GM19043 (cell line): ENCODE measurements around the gene KRTAP1-3.
"Not testable (repeated sequence)": the region's sequence is repeated elsewhere in the genome, so short reads cannot be mapped to it uniquely, and the experiment has no call there.

ENCODE experiments used
- ATAC-seq: cut with Tn5 transposase; IDR thresholded peaks from one replicate; pipeline ENCODE4 v1.9.1; 2021; ENCODE audit warnings: low read depth; ENCODE audit not compliant: unreplicated experiment

The KRTAP1-3 gene

GRCh38 chr17:41013181-41013580, 21.5 kb downstream of the KRTAP1-3 start:
- ATAC-seq: no peak

DNA sequence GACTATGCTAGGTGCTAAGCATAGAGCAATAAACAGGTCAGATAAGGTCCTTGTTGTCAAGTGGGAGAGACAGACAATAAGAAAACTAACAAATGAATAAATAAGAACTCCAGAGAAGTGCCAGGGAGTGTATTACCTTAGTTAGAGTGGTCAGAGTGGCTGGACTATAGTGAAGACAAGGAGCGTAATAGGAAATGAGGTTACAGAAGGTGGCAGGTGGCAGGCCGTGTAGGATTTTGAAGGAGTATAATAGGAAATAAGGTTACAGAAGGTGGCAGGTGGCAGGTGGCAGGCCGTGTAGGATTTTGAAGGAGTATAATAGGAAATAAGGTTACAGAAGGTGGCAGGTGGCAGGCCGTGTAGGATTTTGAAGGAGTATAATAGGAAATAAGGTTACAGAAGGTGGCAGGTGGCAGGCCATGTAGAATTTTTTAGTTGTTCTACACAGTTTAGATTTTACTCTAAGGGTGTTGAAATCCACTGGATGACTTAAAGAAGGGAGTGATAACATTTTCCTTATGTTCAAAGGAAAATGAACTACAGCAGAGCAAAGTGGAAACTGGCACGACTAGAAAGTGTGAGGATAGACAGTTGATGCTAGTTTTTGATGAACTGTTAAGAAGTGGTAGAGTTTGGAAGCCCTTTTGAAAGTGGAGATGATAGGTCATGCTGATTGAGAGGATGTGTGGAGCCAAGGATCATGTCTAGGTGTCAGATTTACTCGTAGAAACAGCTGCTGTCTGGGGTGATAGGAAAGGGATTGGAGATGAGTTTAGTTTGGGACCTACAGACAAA, 22.2 kb downstream of the KRTAP1-3 start:
- ATAC-seq: no peak

DNA sequence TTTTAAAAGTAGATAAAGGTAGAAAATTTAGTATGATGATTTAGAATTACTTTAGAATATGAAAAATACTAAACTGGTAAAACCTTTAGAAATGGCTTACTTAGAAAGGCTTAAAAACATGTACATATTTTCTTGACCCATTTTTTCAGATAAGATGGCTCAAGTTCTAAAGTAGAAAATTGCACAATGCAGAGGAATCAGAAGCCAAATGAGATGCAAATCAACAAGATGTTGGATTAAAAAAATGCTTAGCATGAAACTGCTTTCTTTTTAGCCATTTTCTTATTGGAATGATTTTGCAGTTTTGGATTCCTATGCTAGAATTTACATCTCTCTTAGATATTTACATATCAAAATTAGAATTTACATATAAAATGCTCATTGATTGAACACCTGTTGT, 24.2 kb downstream of the KRTAP1-3 start:
- no peak for ATAC-seq

- no peak for ATAC-seq
Observed at GRCh38 chr17:41009936-41010335, 24.7 kb downstream of the KRTAP1-3 start.

DNA sequence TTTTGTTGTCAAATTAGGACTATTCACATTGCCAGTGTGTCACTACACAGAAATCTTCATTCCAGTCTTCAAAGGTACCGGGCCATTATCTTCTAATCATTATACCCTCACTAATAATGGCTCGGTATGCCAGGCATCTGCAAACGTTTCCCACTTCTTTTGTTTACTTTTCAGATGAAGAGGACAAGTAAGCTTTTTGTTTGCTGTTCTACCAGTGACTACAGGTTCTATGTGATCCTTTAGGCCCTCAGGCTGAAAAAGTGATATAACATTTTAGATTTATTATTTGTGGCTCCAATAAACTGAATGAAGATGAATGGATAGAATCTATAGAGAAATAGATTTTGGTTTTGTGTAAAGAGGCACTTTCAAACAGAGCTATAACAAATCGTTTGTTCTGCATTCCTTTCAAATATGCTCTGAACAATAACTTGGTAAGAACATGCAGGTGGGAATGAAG, 25.3 kb downstream of the KRTAP1-3 start:
- no peak for ATAC-seq

- ATAC-seq: no peak
Observed at GRCh38 chr17:41008811-41009210, 25.9 kb downstream of the KRTAP1-3 start, which contains the start of gene KRTAP3-1. Gene KRTAP3-1 (minus strand): TSS chr17:41009128. CDS start chr17:41009074, 54 bp downstream.

DNA sequence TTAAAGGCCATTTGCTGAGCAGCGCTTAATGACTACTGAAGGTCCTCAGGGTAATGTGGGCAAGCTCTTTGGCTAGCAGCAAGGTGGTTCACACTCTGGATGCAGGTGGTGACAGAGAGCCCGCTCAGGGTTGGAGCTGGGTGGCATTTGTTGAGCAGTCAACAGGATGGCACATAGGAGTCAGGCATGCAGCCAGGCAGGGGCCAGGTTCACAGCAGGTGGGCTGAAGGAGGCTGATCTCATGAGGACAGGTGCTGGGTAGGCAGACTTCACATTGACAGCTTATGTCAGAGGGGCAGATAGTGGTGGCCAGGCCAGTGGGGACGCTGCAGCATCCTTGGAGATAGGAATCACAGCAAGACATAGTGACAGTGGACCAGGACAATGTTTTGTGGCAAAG, 30.3 kb downstream of the KRTAP1-3 start:
- ATAC-seq: no peak

GRCh38 chr17:41003926-41004325, 30.7 kb downstream of the KRTAP1-3 start:
- no peak for ATAC-seq

GRCh38 chr17:41002814-41003213, 31.9 kb downstream of the KRTAP1-3 start:
- no peak for ATAC-seq

DNA sequence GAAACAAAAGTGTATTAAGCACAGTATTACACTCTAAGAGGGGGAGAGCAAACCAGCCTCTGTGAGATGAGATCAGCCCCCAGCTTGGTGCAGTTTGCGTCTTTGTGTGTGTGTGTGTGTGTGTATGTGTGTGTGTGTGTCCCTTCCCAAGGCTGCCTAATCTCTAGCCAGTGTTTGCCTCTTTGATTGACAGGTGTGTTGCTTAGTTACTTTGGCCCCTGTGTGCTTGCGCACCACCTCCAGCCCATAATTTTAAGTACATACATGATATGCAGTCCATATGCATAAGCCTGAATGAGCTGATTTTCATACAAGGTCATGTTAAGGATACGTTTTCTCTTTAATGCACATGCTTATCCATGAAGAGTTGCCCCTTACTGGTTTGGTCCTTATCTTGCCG, 32.9 kb downstream of the KRTAP1-3 start:
- ATAC-seq: no peak

DNA sequence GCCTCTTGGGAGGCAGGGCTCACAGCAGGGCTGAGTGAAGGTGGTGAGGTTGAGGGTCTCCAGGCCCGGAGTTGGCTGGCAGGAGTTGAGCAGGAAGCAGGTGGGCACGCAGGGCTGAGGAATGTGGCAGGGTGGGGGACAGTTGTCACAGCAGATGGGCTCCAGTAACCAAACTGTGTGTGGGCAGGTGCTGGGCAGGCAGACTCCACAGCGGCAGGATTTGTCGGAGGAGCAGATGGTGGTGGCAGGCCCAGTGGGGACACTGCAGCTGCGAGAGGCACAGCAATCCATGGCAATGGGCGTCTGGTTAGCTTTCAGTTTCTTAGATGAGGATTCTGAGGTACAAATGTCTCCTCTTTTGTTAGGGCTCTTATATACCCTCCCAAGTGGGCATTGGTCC, 35.1 kb downstream of the KRTAP1-3 start, which contains the start of gene KRTAP3-2:
Gene KRTAP3-2, minus strand, starts transcription at position 344 of the 400 bp plus-strand sequence. Its CDS starts 53 bp downstream, at position 291.
- not testable (repeated sequence) for ATAC-seq

DNA sequence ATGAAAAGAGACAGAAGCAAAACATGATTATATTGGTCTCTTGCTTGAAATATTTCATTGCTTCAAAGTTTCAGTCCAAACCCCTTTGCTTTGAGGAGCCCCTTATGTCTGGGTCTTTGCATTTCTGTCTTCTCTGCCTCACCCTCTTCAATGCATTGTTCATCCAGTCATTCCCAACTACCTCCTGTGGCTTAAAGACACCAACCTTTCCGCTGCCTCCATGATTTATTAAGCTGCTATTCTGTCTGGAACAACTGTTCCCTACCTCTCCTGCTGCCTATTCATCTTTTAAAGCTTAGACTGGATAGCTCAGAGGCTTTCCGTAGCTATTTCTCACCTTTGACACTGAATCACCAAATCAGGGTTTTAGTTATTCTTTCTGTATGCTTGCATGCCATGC, 37.3 kb downstream of the KRTAP1-3 start:
- no peak for ATAC-seq

- ATAC-seq: no peak
Observed at GRCh38 chr17:40996829-40997228, 37.8 kb downstream of the KRTAP1-3 start.

- ATAC-seq: no peak
Observed at GRCh38 chr17:40995116-40995515, 39.6 kb downstream of the KRTAP1-3 start.

GRCh38 chr17:40993839-40994238, 40.8 kb downstream of the KRTAP1-3 start, which contains the start of gene KRTAP3-3:
Gene KRTAP3-3 (minus strand): TSS chr17:40994164. CDS start chr17:40994097, 67 bp downstream.
- no peak for ATAC-seq

DNA sequence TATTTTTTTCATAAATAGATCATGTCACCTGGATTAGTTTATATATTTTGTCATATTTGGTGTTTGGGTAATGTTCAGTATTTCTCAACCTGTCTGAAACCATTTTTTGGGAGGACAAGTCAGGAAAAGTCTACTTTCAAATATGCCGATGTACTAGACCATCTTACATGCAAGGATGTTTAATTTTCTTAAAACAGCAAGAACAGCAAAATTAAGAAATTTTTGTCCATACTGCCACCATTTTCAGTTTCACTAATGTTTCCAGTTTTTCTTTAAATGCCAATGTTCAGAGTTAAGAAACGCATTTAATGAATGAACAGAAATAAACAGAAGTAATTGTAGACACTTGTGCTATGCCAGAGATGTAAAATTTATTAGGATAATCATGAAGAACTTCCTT, 41.6 kb downstream of the KRTAP1-3 start:
- ATAC-seq: no peak

DNA sequence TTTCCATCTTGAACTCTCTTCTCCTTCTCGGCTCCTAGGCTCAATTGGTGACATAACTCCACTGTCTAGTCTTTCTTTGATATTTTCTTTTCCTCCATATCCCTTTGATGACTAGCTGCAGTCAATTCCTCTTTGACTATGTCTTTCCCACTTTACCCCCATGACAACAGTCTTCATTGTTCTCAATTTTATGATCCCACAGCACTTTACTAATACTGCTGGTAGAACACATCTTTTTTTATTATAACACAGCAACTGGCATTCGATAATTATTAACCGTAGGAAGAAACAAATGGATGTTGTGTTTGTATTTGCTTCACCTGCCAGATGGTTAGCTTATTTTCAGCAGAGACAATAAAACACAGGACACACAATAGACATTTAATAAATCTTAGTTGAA, 42.0 kb downstream of the KRTAP1-3 start:
- no peak for ATAC-seq

DNA sequence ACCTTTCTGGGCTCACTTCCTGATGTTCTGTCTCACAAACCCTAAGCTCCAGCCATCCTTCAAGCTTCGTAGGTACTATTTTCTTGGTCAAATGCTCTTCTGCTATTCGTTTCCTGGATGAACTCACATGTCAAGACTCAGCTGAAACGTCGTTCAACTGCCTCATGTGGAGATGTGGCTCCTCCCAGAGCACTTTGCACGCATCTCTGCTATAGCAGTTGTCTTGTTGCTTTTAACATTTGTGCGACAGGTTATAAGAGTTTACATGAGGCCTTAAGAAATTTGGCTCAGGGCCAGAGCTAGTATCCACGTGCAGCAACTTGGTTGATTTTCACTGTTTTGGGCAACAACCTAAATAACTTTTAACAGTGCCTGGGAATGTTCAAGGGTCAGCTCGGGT, 47.8 kb downstream of the KRTAP1-3 start:
- ATAC-seq: no peak

GRCh38 chr17:40984226-40984625, 50.4 kb downstream of the KRTAP1-3 start, which contains the start of gene KRT40:
Gene KRT40 (minus strand): TSS chr17:40984326. CDS start chr17:40984273, 53 bp downstream.
- ATAC-seq: no peak
